H9 (cell line): ENCODE measurements around the gene ATP8B4. TPM values are rescaled to one million over a fixed set of nuclear protein-coding genes. Genes with fewer than 3 reads are reported as not detected.

ENCODE experiments used
- DNase-seq: peaks from one replicate; pipeline ENCODE4 v3.0.0-alpha.2; 2017
- H2AFZ ChIP-seq: one replicate; pipeline ENCODE4 v1.6.1; 2013; ENCODE audit warnings: mild to moderate bottlenecking, low read length, control low read depth, moderate library complexity
- H2AK5ac ChIP-seq: 2 replicates; pipeline ENCODE4 v1.6.1; 2013; ENCODE audit warnings: low read length, control low read depth, mixed read lengths; ENCODE audit not compliant: insufficient read length
- H2BK120ac ChIP-seq: one replicate; pipeline ENCODE4 v1.6.1; 2013; ENCODE audit warnings: low read depth, mild to moderate bottlenecking, low read length, control low read depth, inconsistent platforms; ENCODE audit not compliant: poor library complexity, severe bottlenecking
- H2BK12ac ChIP-seq: 2 replicates; pipeline ENCODE4 v1.6.1; 2013; ENCODE audit warnings: low read length, control low read depth, mixed read lengths, low read depth; ENCODE audit not compliant: insufficient read length
- H2BK15ac ChIP-seq: 2 replicates; pipeline ENCODE4 v1.6.1; 2013; ENCODE audit warnings: low read depth, low read length, control low read depth
- H2BK20ac ChIP-seq: one replicate; pipeline ENCODE4 v1.6.1; 2013; ENCODE audit warnings: low read depth, mild to moderate bottlenecking, low read length, control low read depth, inconsistent platforms; ENCODE audit not compliant: poor library complexity, severe bottlenecking
- H2BK5ac ChIP-seq: 2 replicates; pipeline ENCODE4 v1.6.1; 2013; ENCODE audit warnings: low read length, control low read depth, mixed read lengths; ENCODE audit not compliant: insufficient read length
- H3K14ac ChIP-seq: 2 replicates; pipeline ENCODE4 v1.6.1; 2013; ENCODE audit warnings: low read length, control low read depth; ENCODE audit not compliant: insufficient read depth
- H3K18ac ChIP-seq: 2 replicates; pipeline ENCODE4 v1.6.1; 2013; ENCODE audit warnings: low read depth, mild to moderate bottlenecking, mixed read lengths, low read length, control low read depth; ENCODE audit not compliant: insufficient read length
- H3K23ac ChIP-seq: 2 replicates; pipeline ENCODE4 v1.6.1; 2013; ENCODE audit warnings: low read length, control low read depth, mixed read lengths, low read depth; ENCODE audit not compliant: insufficient read length
- H3K23me2 ChIP-seq: 2 replicates; pipeline ENCODE4 v1.6.1; 2013; ENCODE audit warnings: low read depth, mild to moderate bottlenecking, mixed read lengths, low read length, control low read depth; ENCODE audit not compliant: insufficient read length, poor library complexity, severe bottlenecking
- H3K27ac ChIP-seq: 2 replicates; pipeline ENCODE4 v1.5.1; 2013; ENCODE audit warnings: low read length, control low read depth, mixed read lengths, low read depth; ENCODE audit not compliant: insufficient read length
- H3K27me3 ChIP-seq: 2 replicates; pipeline ENCODE4 v1.6.1; 2013; ENCODE audit warnings: low read length, control low read depth, inconsistent platforms; ENCODE audit not compliant: insufficient read depth
- H3K4ac ChIP-seq: 2 replicates; pipeline ENCODE4 v1.6.1; 2013; ENCODE audit warnings: low read depth, mild to moderate bottlenecking, control low read depth, inconsistent platforms, low read length, moderate library complexity
- H3K4me1 ChIP-seq: 2 replicates; pipeline ENCODE4 v1.6.1; 2013; ENCODE audit warnings: low read length, control low read depth, inconsistent platforms; ENCODE audit not compliant: insufficient read depth
- H3K4me2 ChIP-seq: 2 replicates; pipeline ENCODE4 v1.6.1; 2013; ENCODE audit warnings: low read length, control low read depth, mixed read lengths; ENCODE audit not compliant: insufficient read length, insufficient read depth
- H3K56ac ChIP-seq: 2 replicates; pipeline ENCODE4 v1.6.1; 2013; ENCODE audit warnings: low read depth, mild to moderate bottlenecking, mixed read lengths, low read length, control low read depth; ENCODE audit not compliant: insufficient read length
- H3K79me1 ChIP-seq: 2 replicates; pipeline ENCODE4 v1.6.1; 2013; ENCODE audit warnings: low read depth, mild to moderate bottlenecking, moderate library complexity, low read length, control low read depth, inconsistent platforms; ENCODE audit not compliant: insufficient read depth, poor library complexity, severe bottlenecking
- H3K79me2 ChIP-seq: 2 replicates; pipeline ENCODE4 v1.6.1; 2013; ENCODE audit warnings: low read length, control low read depth, inconsistent platforms; ENCODE audit not compliant: insufficient read depth
- H3K9ac ChIP-seq: 2 replicates; pipeline ENCODE4 v1.6.1; 2013; ENCODE audit warnings: low read length, control low read depth, mixed read lengths; ENCODE audit not compliant: insufficient read length; ENCODE audit errors: extremely low read depth
- H3K9me3 ChIP-seq: one replicate; pipeline ENCODE4 v1.6.1; 2013; ENCODE audit warnings: low read depth, low read length, inconsistent platforms; ENCODE audit not compliant: control insufficient read depth
- H3T11ph ChIP-seq: one replicate; pipeline ENCODE4 v1.6.1; 2013; ENCODE audit warnings: mild to moderate bottlenecking, low read length, control low read depth, inconsistent platforms
- H4K20me1 ChIP-seq: one replicate; pipeline ENCODE4 v1.6.1; 2013; ENCODE audit not compliant: control insufficient read depth, insufficient read length, insufficient read depth
- H4K5ac ChIP-seq: 2 replicates; pipeline ENCODE4 v1.6.1; 2013; ENCODE audit warnings: low read depth, mild to moderate bottlenecking, mixed read lengths, low read length, control low read depth; ENCODE audit not compliant: insufficient read length
- H4K8ac ChIP-seq: replicated peaks from 2 replicates; pipeline ENCODE4 v1.6.1; 2013; ENCODE audit warnings: low read length, control low read depth, mixed read lengths, low read depth; ENCODE audit not compliant: insufficient read length
- H4K91ac ChIP-seq: 2 replicates; pipeline ENCODE4 v1.6.1; 2013; ENCODE audit warnings: low read depth, mild to moderate bottlenecking, moderate library complexity, mixed read lengths, low read length, control low read depth; ENCODE audit not compliant: insufficient read length
- H3K27ac Mint-ChIP-seq, 3 experiments: 2 replicates in 2 of 3; 3 replicates in 1 of 3; pipeline ENCODE4 v1.8.0; 2020 to 2021; ENCODE audit warnings: mixed read lengths in 3 of 3, mild to moderate bottlenecking in 1 of 3, moderate library complexity in 1 of 3
- H3K27me3 Mint-ChIP-seq: 2 replicates; pipeline ENCODE4 v1.8.0; 2021; ENCODE audit warnings: low read depth, mild to moderate bottlenecking, moderate library complexity, mixed read lengths
- H3K36me3 Mint-ChIP-seq, 3 experiments: 2 replicates in 2 of 3; 3 replicates in 1 of 3; pipeline ENCODE4 v1.8.0; 2020 to 2021; ENCODE audit warnings: low read depth in 3 of 3, mixed read lengths in 3 of 3; ENCODE audit not compliant: insufficient read depth in 1 of 3
- H3K4me1 Mint-ChIP-seq, 2 experiments: 2 replicates each; pipeline ENCODE4 v1.8.0; 2020; ENCODE audit warnings: mixed read lengths in 2 of 2
- H3K4me3 Mint-ChIP-seq, 2 experiments: 2 replicates in 1 of 2; 3 replicates in 1 of 2; pipeline ENCODE4 v1.8.0; 2020 to 2021; ENCODE audit warnings: mild to moderate bottlenecking in 2 of 2, mixed read lengths in 2 of 2, moderate library complexity in 1 of 2
- H3K9me3 Mint-ChIP-seq, 2 experiments: 2 replicates in 1 of 2; 3 replicates in 1 of 2; pipeline ENCODE4 v1.8.0; 2020; ENCODE audit warnings: mild to moderate bottlenecking in 2 of 2, mixed read lengths in 2 of 2, moderate library complexity in 1 of 2
- total RNA-seq: library from RNA; stranded (reverse); gene quantifications from 2 replicates; pipeline ENCODE4 v1.2.1, GENCODE V29; 2021
- TF ChIP-seq, protein P1 (sequence below): fragments of 200-600 bp; sonication (generic); conservative IDR thresholded peaks from 3 replicates; pipeline ENCODE4 v1.8.0; 2021; ENCODE audit warnings: antibody characterized with exemption, mild to moderate bottlenecking

ATP8B4 gene
- total RNA-seq, 1 experiment from 2014 or later: 0.52 TPM

DNA sequence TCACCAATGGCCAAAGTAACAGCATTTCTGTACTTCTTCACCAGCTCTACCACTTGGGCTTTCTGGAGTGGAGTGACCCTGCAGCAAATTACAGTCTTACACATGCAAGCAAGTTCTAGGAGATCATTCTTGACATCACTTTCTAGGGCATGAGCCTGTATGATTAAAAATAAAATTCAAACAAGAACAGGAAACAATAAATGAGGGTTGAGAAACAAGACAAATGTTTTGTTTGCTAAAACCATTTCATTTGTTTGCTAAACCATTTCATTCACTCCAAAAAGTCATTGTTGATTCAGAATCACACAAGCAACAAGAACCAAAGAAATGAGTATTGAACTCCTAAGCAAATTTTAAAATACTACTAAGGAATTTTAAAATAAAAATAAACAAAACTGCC is 220.9 kb downstream of the ATP8B4 start:
- DNase-seq: no peak
- Histone ChIP-seq H2BK20ac (no peak overlapping the region), H4K5ac (no peak overlapping the region), H3K27me3 (no peaks in the 10 kb centered on the region), H3K27ac (no peak overlapping the region), H2BK120ac (no peak overlapping the region), H2AFZ (no peak overlapping the region), H2AK5ac (no peak overlapping the region), H3K56ac (no peak overlapping the region), H3K9me3 (no peaks in the 10 kb centered on the region), H4K91ac (no peak overlapping the region), H3K14ac (no peak overlapping the region), H3K9ac (no peak overlapping the region), H3K79me1 (no peaks in the 10 kb centered on the region), H3K23me2 (no peaks in the 10 kb centered on the region), H3K18ac (no peak overlapping the region), H3T11ph (no peak overlapping the region), H3K23ac (no peak overlapping the region), H2BK15ac (no peak overlapping the region), H2BK12ac (no peak overlapping the region), H4K8ac (no peak overlapping the region), H4K20me1 (no peaks in the 10 kb centered on the region), H3K4ac (no peak overlapping the region), H3K4me2 (no peak overlapping the region), H2BK5ac (no peak overlapping the region), H3K79me2 (no peaks in the 10 kb centered on the region), H3K4me1 (no peaks in the 10 kb centered on the region; the same call in 1 of the 2 replicates)
- no peak overlapping the region for H3K4me3 Mint-ChIP-seq
- TF ChIP-seq, protein P1, sequence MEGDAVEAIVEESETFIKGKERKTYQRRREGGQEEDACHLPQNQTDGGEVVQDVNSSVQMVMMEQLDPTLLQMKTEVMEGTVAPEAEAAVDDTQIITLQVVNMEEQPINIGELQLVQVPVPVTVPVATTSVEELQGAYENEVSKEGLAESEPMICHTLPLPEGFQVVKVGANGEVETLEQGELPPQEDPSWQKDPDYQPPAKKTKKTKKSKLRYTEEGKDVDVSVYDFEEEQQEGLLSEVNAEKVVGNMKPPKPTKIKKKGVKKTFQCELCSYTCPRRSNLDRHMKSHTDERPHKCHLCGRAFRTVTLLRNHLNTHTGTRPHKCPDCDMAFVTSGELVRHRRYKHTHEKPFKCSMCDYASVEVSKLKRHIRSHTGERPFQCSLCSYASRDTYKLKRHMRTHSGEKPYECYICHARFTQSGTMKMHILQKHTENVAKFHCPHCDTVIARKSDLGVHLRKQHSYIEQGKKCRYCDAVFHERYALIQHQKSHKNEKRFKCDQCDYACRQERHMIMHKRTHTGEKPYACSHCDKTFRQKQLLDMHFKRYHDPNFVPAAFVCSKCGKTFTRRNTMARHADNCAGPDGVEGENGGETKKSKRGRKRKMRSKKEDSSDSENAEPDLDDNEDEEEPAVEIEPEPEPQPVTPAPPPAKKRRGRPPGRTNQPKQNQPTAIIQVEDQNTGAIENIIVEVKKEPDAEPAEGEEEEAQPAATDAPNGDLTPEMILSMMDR: no peak
- no peaks in the 10 kb centered on the region for H3K36me3 Mint-ChIP-seq
- H3K9me3 Mint-ChIP-seq: no peaks in the 10 kb centered on the region
- H3K4me1 Mint-ChIP-seq: peaks cover 43 to 45% of the 10 kb centered on the region in 2 experiments
- H3K27me3 Mint-ChIP-seq: no peaks in the 10 kb centered on the region
- no peak overlapping the region for H3K27ac Mint-ChIP-seq
